Epithelial cell of proximal tubule (primary cell): Measurements from ENCODE around the gene CENPA. TPM values are rescaled to one million over a fixed set of nuclear protein-coding genes. Genes with fewer than 3 reads are reported as not detected.
A peak's percentile ranks its signal among the peaks of the same experiment; 100 is the strongest.

Experiments used
- DNase-seq: peaks from one replicate; pipeline ENCODE4 v3.0.0-alpha.2; 2011; ENCODE audit warnings: low read depth
- H3K4me3 ChIP-seq: 2 replicates; pipeline ENCODE4 v1.5.1; 2011; ENCODE audit warnings: low read depth, mild to moderate bottlenecking, low read length
- total RNA-seq: library from RNA; depleted of rRNA; stranded (reverse); fragments of >200 nt; gene quantifications from 2 replicates; pipeline ENCODE4 v1.2.3, GENCODE V29; 2015
- TF ChIP-seq, protein P1 (sequence below): conservative IDR thresholded peaks from 2 replicates; pipeline ENCODE4 v1.5.1; 2012; ENCODE audit warnings: low read depth, mild to moderate bottlenecking, low read length

Gene CENPA
- total RNA-seq, 1 donor from 2014 or later, result 24.4 TPM

DNA sequence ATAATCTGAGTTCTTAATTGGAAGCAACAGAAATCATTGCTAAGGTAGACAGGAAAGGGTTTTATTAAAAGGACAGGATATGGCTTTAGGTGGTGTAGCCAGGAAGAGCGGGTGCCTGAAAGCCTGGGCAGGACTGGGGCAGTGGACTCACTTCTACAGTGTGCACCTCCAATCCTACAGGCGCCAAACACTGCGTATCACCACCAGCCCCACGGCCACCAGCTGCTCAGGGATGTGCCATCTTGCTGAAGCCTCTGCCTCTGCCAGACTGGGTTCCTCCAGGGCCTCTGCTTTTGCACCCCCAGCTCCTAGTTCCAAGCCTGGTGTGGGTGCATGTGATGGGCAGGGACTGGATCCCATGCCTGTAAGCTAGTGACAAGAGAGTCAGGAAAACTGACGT lies 32.4 kb downstream of the CENPA start:
- H3K4me3 ChIP-seq, result no peak overlapping the region
- no peak for DNase-seq
- TF ChIP-seq, protein P1, sequence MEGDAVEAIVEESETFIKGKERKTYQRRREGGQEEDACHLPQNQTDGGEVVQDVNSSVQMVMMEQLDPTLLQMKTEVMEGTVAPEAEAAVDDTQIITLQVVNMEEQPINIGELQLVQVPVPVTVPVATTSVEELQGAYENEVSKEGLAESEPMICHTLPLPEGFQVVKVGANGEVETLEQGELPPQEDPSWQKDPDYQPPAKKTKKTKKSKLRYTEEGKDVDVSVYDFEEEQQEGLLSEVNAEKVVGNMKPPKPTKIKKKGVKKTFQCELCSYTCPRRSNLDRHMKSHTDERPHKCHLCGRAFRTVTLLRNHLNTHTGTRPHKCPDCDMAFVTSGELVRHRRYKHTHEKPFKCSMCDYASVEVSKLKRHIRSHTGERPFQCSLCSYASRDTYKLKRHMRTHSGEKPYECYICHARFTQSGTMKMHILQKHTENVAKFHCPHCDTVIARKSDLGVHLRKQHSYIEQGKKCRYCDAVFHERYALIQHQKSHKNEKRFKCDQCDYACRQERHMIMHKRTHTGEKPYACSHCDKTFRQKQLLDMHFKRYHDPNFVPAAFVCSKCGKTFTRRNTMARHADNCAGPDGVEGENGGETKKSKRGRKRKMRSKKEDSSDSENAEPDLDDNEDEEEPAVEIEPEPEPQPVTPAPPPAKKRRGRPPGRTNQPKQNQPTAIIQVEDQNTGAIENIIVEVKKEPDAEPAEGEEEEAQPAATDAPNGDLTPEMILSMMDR, result no peak

DNA sequence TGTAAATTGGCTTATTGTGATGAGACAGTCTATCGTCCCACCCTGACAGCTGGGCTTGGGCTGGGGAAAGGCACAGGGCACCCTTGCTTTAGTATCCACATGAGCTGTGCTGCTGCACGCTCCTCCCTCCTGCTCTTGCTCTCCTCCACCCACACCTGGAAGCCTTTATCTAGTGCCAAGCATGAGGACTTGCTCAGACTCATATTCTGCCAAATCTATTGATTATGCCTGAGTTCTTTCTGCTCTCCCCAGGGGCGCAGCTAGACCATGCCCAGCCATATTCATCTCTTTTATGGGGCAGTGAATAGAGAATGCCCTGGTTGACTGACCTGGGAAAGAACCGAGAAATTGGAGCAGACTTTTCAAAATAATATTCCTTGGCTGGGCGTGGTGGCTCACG lies 33.1 kb downstream of the CENPA start:
- TF ChIP-seq, protein P1, result no peak
- no peak for DNase-seq
- no peak overlapping the region for H3K4me3 ChIP-seq

DNA sequence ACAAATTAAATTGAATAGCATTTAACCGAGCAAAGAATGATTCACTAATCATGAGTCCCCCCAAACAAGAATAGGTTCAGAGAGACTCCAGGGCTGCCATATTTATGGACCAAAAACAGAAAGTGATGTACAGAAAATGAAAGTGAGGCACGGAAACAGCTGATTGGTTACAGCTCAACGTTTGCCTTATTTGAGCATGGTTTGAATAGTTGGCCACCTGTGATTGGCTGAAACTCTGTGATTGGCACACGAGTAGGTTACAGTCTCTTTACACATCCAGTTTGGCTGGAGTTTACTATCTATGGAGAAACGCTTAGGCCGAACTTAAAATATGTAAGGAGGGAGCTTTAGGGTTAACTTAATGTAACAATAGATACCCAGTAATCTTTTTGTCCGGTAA lies 35.1 kb downstream of the CENPA start:
- TF ChIP-seq, protein P1, result no peak
- no peak overlapping the region for H3K4me3 ChIP-seq
- DNase-seq, result no peak

DNA sequence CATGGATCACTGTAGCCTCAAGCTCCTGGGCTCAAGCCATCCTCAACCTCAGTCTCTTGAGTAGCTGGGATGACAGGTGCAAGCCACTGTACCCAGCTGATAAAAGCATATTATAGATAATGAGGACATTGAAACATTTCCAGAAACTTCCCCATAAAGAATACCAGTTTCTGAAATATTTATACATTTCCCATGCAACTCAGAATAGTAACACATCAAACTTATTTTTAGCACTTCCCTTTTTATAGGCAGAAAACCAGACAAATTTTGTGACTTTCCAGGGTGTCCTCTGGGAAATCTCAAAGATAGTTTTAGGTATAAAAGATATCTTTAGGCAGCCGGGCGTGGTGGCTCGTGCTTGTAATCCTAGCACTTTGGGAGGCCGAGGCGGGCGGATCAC lies 37.0 kb downstream of the CENPA start:
- no peak overlapping the region for H3K4me3 ChIP-seq
- TF ChIP-seq, protein P1, result no peak
- no peak for DNase-seq

DNA sequence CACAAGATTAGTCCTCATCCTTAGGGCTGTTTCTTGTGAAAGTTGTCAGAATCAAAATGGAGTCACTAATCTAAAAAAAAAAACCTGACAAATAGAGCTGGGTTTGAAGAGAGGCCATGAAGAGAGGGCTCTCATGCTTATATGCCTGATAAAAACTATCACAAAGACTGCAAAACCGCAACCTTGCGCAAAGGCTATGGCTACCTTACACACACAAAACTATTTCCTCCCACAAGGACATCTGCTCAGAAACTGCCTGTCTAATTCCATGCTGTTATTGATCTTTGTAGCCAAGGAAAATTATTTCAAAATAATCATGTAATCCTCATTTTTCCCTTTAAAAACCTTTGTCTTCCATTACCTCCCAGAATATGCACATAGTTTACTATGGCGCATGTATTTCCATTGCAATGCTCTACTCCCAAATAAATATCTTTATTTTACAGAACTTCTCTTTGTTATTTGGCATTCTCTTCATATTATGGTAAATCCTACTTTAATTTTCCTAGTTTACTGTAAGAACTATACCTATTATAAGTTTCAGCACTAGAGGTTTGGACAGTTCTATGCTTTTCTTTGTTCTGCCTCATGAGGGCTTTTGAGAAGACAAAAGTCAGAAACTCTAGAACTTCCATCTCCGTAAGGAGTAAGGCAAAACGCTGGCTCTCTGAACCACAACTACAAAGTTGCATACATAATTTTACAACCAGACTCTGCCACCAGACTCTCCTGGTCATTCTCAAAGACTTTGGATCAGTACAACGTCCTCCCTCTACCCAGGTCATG lies 52.5 kb downstream of the CENPA start:
- H3K4me3 ChIP-seq, result no peak overlapping the region
- TF ChIP-seq, protein P1, result peak; percentile 20
- DNase-seq, result no peak

DNA sequence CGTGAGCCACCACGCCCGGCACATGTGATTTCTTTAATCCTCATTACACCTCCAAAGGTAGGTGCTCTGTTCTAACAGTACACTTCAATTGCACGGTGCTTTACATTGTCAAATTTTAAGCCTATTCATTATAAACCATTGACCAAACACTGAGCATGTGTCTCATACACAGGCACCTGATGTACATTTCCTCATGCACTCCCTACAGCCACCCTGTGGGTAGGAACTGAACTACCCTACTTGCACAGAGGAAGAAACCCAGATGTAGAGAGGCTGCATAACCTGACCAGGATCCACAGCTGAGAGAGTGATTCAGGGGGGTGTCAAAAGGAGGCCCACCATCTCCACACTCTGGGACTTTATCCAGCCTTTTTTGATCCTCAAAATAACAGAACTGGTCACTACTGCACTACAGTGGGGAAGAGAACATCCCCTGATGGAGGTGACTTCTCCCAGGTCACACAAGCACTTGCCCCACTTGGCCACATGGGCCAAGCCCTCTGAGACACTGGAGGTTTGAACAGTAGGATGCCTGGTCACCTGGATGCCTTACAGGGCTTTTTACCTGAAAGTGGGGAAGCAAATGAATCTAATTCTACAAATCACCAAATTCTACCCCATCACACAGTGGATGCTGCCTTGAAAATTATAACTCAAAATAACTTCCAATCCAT lies 55.2 kb downstream of the CENPA start:
- TF ChIP-seq, protein P1, result peak; percentile 34
- H3K4me3 ChIP-seq, result no peak overlapping the region
- DNase-seq, result no peak
